Stomach (tissue), 4 donors: ENCODE data around the gene GLB1L3.

ENCODE experiments used
- EP300 ChIP-seq: sonication (generic); formaldehyde crosslinking; IDR thresholded peaks from one replicate; pipeline ENCODE4 v1.6.1; 2017; ENCODE audit warnings: antibody characterized with exemption
- POLR2A ChIP-seq, 4 donors: fragments of 450-650 bp; IDR thresholded peaks; one replicate each; pipeline ENCODE4 v1.6.1; 2016; ENCODE audit warnings: antibody characterized with exemption in 4 of 4, control low read depth in 2 of 4, mild to moderate bottlenecking in 1 of 4, moderate library complexity in 1 of 4
- POLR2AphosphoS5 ChIP-seq, 3 donors: sonication (generic); formaldehyde crosslinking; IDR thresholded peaks; one replicate each; pipeline ENCODE4 v1.6.1; 2016; ENCODE audit warnings: antibody characterized with exemption in 3 of 3
- TF ChIP-seq, protein P1 (sequence below), 7 experiments: fragments of 450-650 bp in 4 of 7; fragments of 200-600 bp in 3 of 7; sonication (generic) in 3 of 7; IDR thresholded peaks; one replicate each; pipeline ENCODE4 v1.5.1; 2016 to 2019; ENCODE audit warnings: antibody characterized with exemption in 7 of 7, control low read depth in 2 of 7, mild to moderate bottlenecking in 1 of 7

DNA sequence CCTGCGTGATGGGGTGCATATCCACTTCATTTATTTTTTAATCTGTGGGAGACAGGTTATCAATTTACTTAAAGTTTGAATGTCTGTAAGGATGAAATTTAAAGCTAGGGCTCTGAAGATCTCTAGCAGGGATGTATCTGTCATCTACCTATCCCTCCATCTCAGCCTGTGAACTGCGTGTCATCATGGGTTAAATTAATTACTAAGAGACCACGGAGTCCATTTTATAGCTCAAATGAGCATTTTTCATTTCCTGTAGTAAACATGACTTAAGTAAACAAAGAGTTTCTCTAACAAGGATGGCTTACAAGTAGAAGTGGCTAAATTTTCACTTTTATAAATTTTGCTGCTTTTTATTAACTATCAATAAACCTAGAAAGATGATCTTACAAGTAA lies 2.9 kb upstream of the GLB1L3 start:
- TF ChIP-seq, protein P1, sequence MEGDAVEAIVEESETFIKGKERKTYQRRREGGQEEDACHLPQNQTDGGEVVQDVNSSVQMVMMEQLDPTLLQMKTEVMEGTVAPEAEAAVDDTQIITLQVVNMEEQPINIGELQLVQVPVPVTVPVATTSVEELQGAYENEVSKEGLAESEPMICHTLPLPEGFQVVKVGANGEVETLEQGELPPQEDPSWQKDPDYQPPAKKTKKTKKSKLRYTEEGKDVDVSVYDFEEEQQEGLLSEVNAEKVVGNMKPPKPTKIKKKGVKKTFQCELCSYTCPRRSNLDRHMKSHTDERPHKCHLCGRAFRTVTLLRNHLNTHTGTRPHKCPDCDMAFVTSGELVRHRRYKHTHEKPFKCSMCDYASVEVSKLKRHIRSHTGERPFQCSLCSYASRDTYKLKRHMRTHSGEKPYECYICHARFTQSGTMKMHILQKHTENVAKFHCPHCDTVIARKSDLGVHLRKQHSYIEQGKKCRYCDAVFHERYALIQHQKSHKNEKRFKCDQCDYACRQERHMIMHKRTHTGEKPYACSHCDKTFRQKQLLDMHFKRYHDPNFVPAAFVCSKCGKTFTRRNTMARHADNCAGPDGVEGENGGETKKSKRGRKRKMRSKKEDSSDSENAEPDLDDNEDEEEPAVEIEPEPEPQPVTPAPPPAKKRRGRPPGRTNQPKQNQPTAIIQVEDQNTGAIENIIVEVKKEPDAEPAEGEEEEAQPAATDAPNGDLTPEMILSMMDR (IDR thresholded peaks at IDR 0.05), result no peak
- TF ChIP-seq EP300, result no peak
- TF ChIP-seq POLR2A (IDR thresholded peaks at IDR 0.05), result no peak
- TF ChIP-seq POLR2AphosphoS5 (IDR thresholded peaks at IDR 0.05), result no peak
